ENCODE results near the gene MDC1.
A peak's percentile ranks its signal among the peaks of the same experiment; 100 is the strongest.
"Not testable (repeated sequence)": the region's sequence is repeated elsewhere in the genome, so short reads cannot be mapped to it uniquely, and the experiment has no call there.

The MDC1 gene

GRCh38 chr6:30679765-30680535 is 37.1 kb downstream of the MDC1 start:
- no peak for DNase-seq (ENCODE audit: low spot score)

GRCh38 chr6:30678964-30679726 is 37.9 kb downstream of the MDC1 start:
- DNase-seq (ENCODE audit: low spot score) = peak; percentile 87

GRCh38 chr6:30676660-30677285 is 40.3 kb downstream of the MDC1 start:
- DNase-seq (ENCODE audit: low spot score) = no peak

- DNase-seq (ENCODE audit: low spot score) = peak; percentile 93
These were observed 44.4 kb downstream of the MDC1 start, which contains the start of gene DHX16 for GRCh38 chr6:30672445-30673253. TSS of gene DHX16 (minus strand) at chr6:30673006. CDS start at chr6:30672841, 165 bp downstream.

GRCh38 chr6:30670760-30671527 is 46.1 kb downstream of the MDC1 start:
- peak; percentile 17 for DNase-seq (ENCODE audit: low spot score)

- not testable (repeated sequence) for DNase-seq (ENCODE audit: low spot score)
These were observed 50.8 kb downstream of the MDC1 start for GRCh38 chr6:30666300-30666699.

GRCh38 chr6:30664994-30665767 is 51.9 kb downstream of the MDC1 start:
- no peak for DNase-seq (ENCODE audit: low spot score)

- not testable (repeated sequence) for DNase-seq (ENCODE audit: low spot score)
These were observed 59.2 kb downstream of the MDC1 start for GRCh38 chr6:30657922-30658321.

GRCh38 chr6:30657454-30657853 is 59.6 kb downstream of the MDC1 start:
- DNase-seq (ENCODE audit: low spot score) = no peak

- DNase-seq (ENCODE audit: low spot score) = no peak
These were observed 60.6 kb downstream of the MDC1 start for GRCh38 chr6:30656513-30656912.

GRCh38 chr6:30655743-30656094 is 61.4 kb downstream of the MDC1 start:
- no peak for DNase-seq (ENCODE audit: low spot score)

- DNase-seq (ENCODE audit: low spot score) = no peak
These were observed 62.0 kb downstream of the MDC1 start for GRCh38 chr6:30654798-30655742.

GRCh38 chr6:30651143-30651542 is 65.9 kb downstream of the MDC1 start:
- no peak for DNase-seq (ENCODE audit: low spot score)

All from GM03348 (cell line).